Retinal pigment epithelial cell (primary cell): ENCODE results near the gene ASPA.

Source experiments
- DNase-seq: peaks from one replicate; pipeline ENCODE4 v3.0.0-alpha.2; 2010; ENCODE audit warnings: low read depth
- H3K4me3 ChIP-seq: 2 replicates; pipeline ENCODE4 v1.5.1; 2011; ENCODE audit warnings: mild to moderate bottlenecking, low read length, control low read depth, moderate library complexity
- CTCF ChIP-seq: conservative IDR thresholded peaks from 2 replicates; pipeline ENCODE4 v1.5.1; 2011; ENCODE audit warnings: low read depth, low read length, control low read depth, inconsistent platforms

ASPA gene

GRCh38 chr17:3485481-3486068 lies 9.8 kb downstream of the ASPA start:
- no peak overlapping the region for H3K4me3 ChIP-seq
- no peak for TF ChIP-seq CTCF
- DNase-seq: no peak

DNA sequence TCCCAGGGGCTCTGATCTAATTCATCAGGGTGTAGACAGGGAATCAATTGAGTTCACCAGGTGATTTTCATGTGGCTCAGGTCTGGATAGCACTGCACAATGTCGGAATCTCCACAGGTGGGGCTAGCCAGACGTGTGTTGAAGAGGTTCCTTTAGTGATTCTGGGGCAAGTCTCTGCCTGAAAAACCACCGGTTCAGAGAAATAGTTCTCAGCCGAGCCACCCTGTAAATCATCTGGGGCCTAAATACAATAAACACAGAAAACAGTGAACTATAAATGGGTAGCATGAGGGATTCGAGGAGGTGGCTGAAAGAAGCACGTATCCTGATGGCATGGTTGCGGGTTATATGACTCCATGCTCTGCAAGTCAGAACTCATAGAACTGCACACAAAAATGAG lies 21.3 kb downstream of the ASPA start:
- no peak for DNase-seq
- no peak overlapping the region for H3K4me3 ChIP-seq
- no peak for TF ChIP-seq CTCF

DNA sequence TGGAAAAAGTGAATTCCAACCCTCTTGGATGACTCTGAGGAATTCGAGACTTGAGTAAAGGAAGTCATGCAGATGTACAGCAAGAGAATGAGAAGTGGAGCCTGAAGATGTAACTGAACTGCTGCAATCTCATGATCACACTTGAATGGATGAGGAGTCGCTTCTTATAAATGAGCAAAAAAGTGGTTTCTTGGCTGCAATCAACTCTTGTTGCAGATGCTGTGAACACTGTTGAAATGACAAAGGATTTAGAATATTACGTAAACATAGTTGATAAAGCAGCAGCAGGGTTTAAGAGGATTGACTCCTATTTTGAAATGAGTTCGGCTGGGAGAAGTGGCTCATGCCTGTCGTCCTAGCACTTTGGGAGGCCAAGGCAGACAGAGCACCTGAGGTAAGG lies 25.5 kb downstream of the ASPA start:
- TF ChIP-seq CTCF: no peak
- no peak for DNase-seq
- H3K4me3 ChIP-seq: no peak overlapping the region

GRCh38 chr17:3502466-3502865 lies 26.7 kb downstream of the ASPA start:
- DNase-seq: no peak
- no peak overlapping the region for H3K4me3 ChIP-seq
- TF ChIP-seq CTCF: no peak

- no peak overlapping the region for H3K4me3 ChIP-seq
- no peak for TF ChIP-seq CTCF
- no peak for DNase-seq
Measured at GRCh38 chr17:3503285-3503684, 27.5 kb downstream of the ASPA start.

- H3K4me3 ChIP-seq: no peak overlapping the region
- no peak for DNase-seq
- no peak for TF ChIP-seq CTCF
Measured at GRCh38 chr17:3505008-3505407, 29.2 kb downstream of the ASPA start.

DNA sequence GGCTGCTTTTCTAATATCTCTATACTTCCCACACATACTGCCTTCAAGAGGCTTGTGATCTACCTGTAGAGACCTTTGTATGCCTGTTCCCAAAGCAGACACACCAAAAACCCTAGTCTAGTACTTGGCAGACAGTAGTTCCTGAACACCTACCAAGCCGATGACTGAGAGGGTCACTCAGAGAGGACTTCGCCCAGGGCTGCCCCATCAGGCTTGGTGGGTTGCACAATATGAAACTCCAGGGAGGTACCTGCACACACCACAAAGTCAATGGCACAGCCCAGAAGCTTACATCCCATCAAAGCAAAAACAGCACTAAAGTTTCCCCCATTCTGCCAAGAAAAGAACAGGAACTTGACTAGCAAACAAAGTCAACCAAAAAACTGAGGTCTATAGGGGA lies 30.3 kb downstream of the ASPA start:
- no peak for TF ChIP-seq CTCF
- no peak for DNase-seq

More for the DNA sequence above, 30.3 kb downstream of the ASPA start:
- no peak overlapping the region for H3K4me3 ChIP-seq
